Activated CD8-positive, alpha-beta memory T cell treated with anti-CD3 and anti-CD28 coated beads, Interleukin-2, amount 50 U/mL, for 24 hours (primary cell): Measurements from ENCODE around the gene MAGEB3.

ENCODE experiments used
- DNase-seq: peaks from one replicate; pipeline ENCODE4 v3.0.0-alpha.2; 2020; ENCODE audit errors: extremely low read depth

MAGEB3 gene

GRCh38 chrX:30278365-30278764 lies 47.9 kb downstream of the MAGEB3 start:
- DNase-seq: no peak

- DNase-seq: no peak
Observed at GRCh38 chrX:30280428-30280827, 50.0 kb downstream of the MAGEB3 start.

GRCh38 chrX:30282527-30282926 lies 52.1 kb downstream of the MAGEB3 start:
- no peak for DNase-seq

GRCh38 chrX:30283456-30284200 lies 53.2 kb downstream of the MAGEB3 start:
- DNase-seq: no peak
